Mucosa of rectum (tissue), 2 donors: Measurements from ENCODE around the gene XDH.

Experiments used
- H3K27ac ChIP-seq, 2 donors: one replicate each; pipeline ENCODE4 v1.7.0; 2013; ENCODE audit warnings: inconsistent platforms in 2 of 2, low read depth in 2 of 2, low read length in 2 of 2
- H3K27me3 ChIP-seq, 2 donors: one replicate each; pipeline ENCODE4 v1.7.0; 2013; ENCODE audit warnings: low read length in 2 of 2; ENCODE audit not compliant: control insufficient read depth in 2 of 2, insufficient read depth in 2 of 2
- H3K36me3 ChIP-seq, 2 donors: one replicate each; pipeline ENCODE4 v1.7.0; 2013; ENCODE audit warnings: low read length in 2 of 2; ENCODE audit not compliant: control insufficient read depth in 2 of 2, insufficient read depth in 2 of 2
- H3K4me1 ChIP-seq, 2 donors: one replicate each; pipeline ENCODE4 v1.7.0; 2013; ENCODE audit warnings: low read length in 2 of 2, mild to moderate bottlenecking in 1 of 2; ENCODE audit not compliant: control insufficient read depth in 2 of 2, insufficient read depth in 2 of 2
- H3K4me3 ChIP-seq, 2 donors: one replicate each; pipeline ENCODE4 v1.7.0; 2013; ENCODE audit warnings: low read length in 2 of 2
- H3K9ac ChIP-seq, 2 donors: one replicate each; pipeline ENCODE4 v1.7.0; 2013; ENCODE audit warnings: low read length in 2 of 2, low read depth in 1 of 2, mild to moderate bottlenecking in 1 of 2
- H3K9me3 ChIP-seq, 2 donors: one replicate each; pipeline ENCODE4 v1.7.0; 2013; ENCODE audit warnings: low read length in 2 of 2; ENCODE audit not compliant: control insufficient read depth in 2 of 2
- donor health status: healthy.
- donor health status: Normal muscosa, but diverticular disease.

Gene XDH

GRCh38 chr2:31300309-31300708 is 114.2 kb downstream of the XDH start:
- Histone ChIP-seq H3K4me3 (no peak overlapping the region), H3K9me3 (no peaks in the 10 kb centered on the region), H3K36me3 (no peaks in the 10 kb centered on the region), H3K9ac (no peak overlapping the region), H3K27me3 (no peaks in the 10 kb centered on the region), H3K27ac (no peak overlapping the region), H3K4me1 (no peaks in the 10 kb centered on the region)

- H3K4me3 ChIP-seq = no peak overlapping the region
Observed at GRCh38 chr2:31299547-31299946, 115.0 kb downstream of the XDH start.

GRCh38 chr2:31297751-31298150 is 116.8 kb downstream of the XDH start:
- no peak overlapping the region for H3K9ac ChIP-seq
- no peak overlapping the region for H3K27ac ChIP-seq
- H3K9me3 ChIP-seq = no peaks in the 10 kb centered on the region
- H3K27me3 ChIP-seq = no peaks in the 10 kb centered on the region
- no peak overlapping the region for H3K4me3 ChIP-seq
- no peaks in the 10 kb centered on the region for H3K36me3 ChIP-seq
- no peaks in the 10 kb centered on the region for H3K4me1 ChIP-seq

More at GRCh38 chr2:31299547-31299946, 115.0 kb downstream of the XDH start:
- H3K27me3 ChIP-seq = no peaks in the 10 kb centered on the region
- H3K4me1 ChIP-seq = no peaks in the 10 kb centered on the region
- no peaks in the 10 kb centered on the region for H3K9me3 ChIP-seq
- H3K9ac ChIP-seq = no peak overlapping the region
- H3K36me3 ChIP-seq = no peaks in the 10 kb centered on the region
- H3K27ac ChIP-seq = no peak overlapping the region

GRCh38 chr2:31296641-31297287 is 117.8 kb downstream of the XDH start:
- no peak overlapping the region for H3K4me3 ChIP-seq
- H3K9me3 ChIP-seq = no peaks in the 10 kb centered on the region
- H3K9ac ChIP-seq = no peak overlapping the region
- no peaks in the 10 kb centered on the region for H3K27me3 ChIP-seq
- no peak overlapping the region for H3K27ac ChIP-seq
- no peaks in the 10 kb centered on the region for H3K4me1 ChIP-seq
- H3K36me3 ChIP-seq = no peaks in the 10 kb centered on the region

GRCh38 chr2:31294196-31294595 is 120.3 kb downstream of the XDH start:
- Histone ChIP-seq H3K27ac (no peak overlapping the region), H3K4me3 (no peak overlapping the region), H3K9ac (no peak overlapping the region), H3K4me1 (no peaks in the 10 kb centered on the region), H3K36me3 (no peaks in the 10 kb centered on the region), H3K9me3 (no peaks in the 10 kb centered on the region), H3K27me3 (no peaks in the 10 kb centered on the region)

GRCh38 chr2:31287654-31288053 is 126.9 kb downstream of the XDH start:
- Histone ChIP-seq H3K4me1 (no peaks in the 10 kb centered on the region), H3K27me3 (no peaks in the 10 kb centered on the region), H3K9me3 (no peaks in the 10 kb centered on the region), H3K4me3 (no peak overlapping the region), H3K27ac (no peak overlapping the region), H3K9ac (no peak overlapping the region), H3K36me3 (no peaks in the 10 kb centered on the region)

GRCh38 chr2:31286961-31287550 is 127.5 kb downstream of the XDH start:
- Histone ChIP-seq H3K4me1 (no peaks in the 10 kb centered on the region), H3K27ac (no peak overlapping the region)

GRCh38 chr2:31286230-31286629 is 128.3 kb downstream of the XDH start:
- H3K9ac ChIP-seq = no peak overlapping the region
- H3K27ac ChIP-seq = no peak overlapping the region
- H3K4me3 ChIP-seq = no peak overlapping the region
- no peaks in the 10 kb centered on the region for H3K27me3 ChIP-seq
- H3K9me3 ChIP-seq = no peaks in the 10 kb centered on the region
- H3K36me3 ChIP-seq = no peaks in the 10 kb centered on the region
- H3K4me1 ChIP-seq = no peaks in the 10 kb centered on the region

More at GRCh38 chr2:31286961-31287550, 127.5 kb downstream of the XDH start:
- Histone ChIP-seq H3K9me3 (no peaks in the 10 kb centered on the region), H3K9ac (no peak overlapping the region), H3K36me3 (no peaks in the 10 kb centered on the region), H3K27me3 (no peaks in the 10 kb centered on the region), H3K4me3 (no peak overlapping the region)
